Measurements from ENCODE around the gene FAM110C. TPM values are rescaled to one million over a fixed set of nuclear protein-coding genes. Genes with fewer than 3 reads are reported as not detected.
"Not testable (repeated sequence)": the region's sequence is repeated elsewhere in the genome, so short reads cannot be mapped to it uniquely, and the experiment has no call there.

The FAM110C gene
- total and polyA plus RNA-seq, 4 experiments from 2014 or later: 0.19 to 2.5 (median 1.2) TPM

GRCh38 chr2:80378-80777, 34.1 kb upstream of the FAM110C start:
- intact Hi-C loops (cut with micrococcal nuclease): no loop called here
- Mint-ChIP-seq H3K27me3 (peaks cover 16 to 26% of the 10 kb centered on the region in 2 donors), H3K27ac (no peak overlapping the region), H3K4me3 (no peak overlapping the region), H3K4me1 (no peaks in the 10 kb centered on the region), H3K9me3 (peaks cover 0 to 12% (median 0%) of the 10 kb centered on the region in 8 donors), H3K36me3 (no peaks in the 10 kb centered on the region)
- ChIA-PET POLR2A (ENCODE audit: partially characterized antibody) (no interaction called here), CTCF (ENCODE audit: partially characterized antibody) (no interaction called here)
- Histone ChIP-seq H3K9me3 (ENCODE audit: control insufficient read depth in 1 of 2, low read length in 2 of 2) (no peaks in the 10 kb centered on the region), H3K4me1 (ENCODE audit: insufficient read depth, low read length) (no peaks in the 10 kb centered on the region), H3K27me3 (ENCODE audit: insufficient read depth, low read length) (no peaks in the 10 kb centered on the region), H3K27ac (ENCODE audit: low read depth, low read length) (no peak overlapping the region), H3K36me3 (ENCODE audit: insufficient read depth, low read length) (no peaks in the 10 kb centered on the region), H3K4me3 (ENCODE audit: low read length in 2 of 2) (no peak overlapping the region)
- DNase-seq: no peak

GRCh38 chr2:71309-72035, 25.2 kb upstream of the FAM110C start:
- Histone ChIP-seq H3K9me3 (ENCODE audit: control insufficient read depth in 1 of 2, low read length in 2 of 2) (no peaks in the 10 kb centered on the region), H3K4me1 (ENCODE audit: insufficient read depth, low read length) (no peaks in the 10 kb centered on the region), H3K27me3 (ENCODE audit: insufficient read depth, low read length) (no peaks in the 10 kb centered on the region), H3K4me3 (ENCODE audit: low read length in 2 of 2) (no peak overlapping the region), H3K27ac (ENCODE audit: low read depth, low read length) (no peak overlapping the region), H3K36me3 (ENCODE audit: insufficient read depth, low read length) (no peaks in the 10 kb centered on the region)
- Mint-ChIP-seq H3K4me3 (no peak overlapping the region), H3K27ac (no peak overlapping the region), H3K9me3 (peaks cover 0 to 5% (median 3%) of the 10 kb centered on the region in 8 donors), H3K4me1 (no peaks in the 10 kb centered on the region), H3K36me3 (peaks cover 0 to 3% of the 10 kb centered on the region in 2 donors), H3K27me3 (peaks cover 4 to 24% of the 10 kb centered on the region in 2 donors)
- DNase-seq: no peak
- ChIA-PET CTCF (ENCODE audit: partially characterized antibody) (interaction anchor here (1.1 kb wide), 1 partner anchor 10 kb away, joined by 3 read pairs; no protein-coding TSS in a partner anchor), POLR2A (ENCODE audit: partially characterized antibody) (no interaction called here)
- intact Hi-C loops (cut with micrococcal nuclease): no loop called here

GRCh38 chr2:69366-70344, 23.4 kb upstream of the FAM110C start:
- Histone ChIP-seq H3K4me1 (ENCODE audit: insufficient read depth, low read length) (no peaks in the 10 kb centered on the region), H3K27ac (ENCODE audit: low read depth, low read length) (no peak overlapping the region), H3K36me3 (ENCODE audit: insufficient read depth, low read length) (no peaks in the 10 kb centered on the region), H3K9me3 (ENCODE audit: control insufficient read depth in 1 of 2, low read length in 2 of 2) (no peaks in the 10 kb centered on the region), H3K4me3 (ENCODE audit: low read length in 2 of 2) (no peak overlapping the region), H3K27me3 (ENCODE audit: insufficient read depth, low read length) (no peaks in the 10 kb centered on the region)
- Mint-ChIP-seq H3K9me3 (peaks cover 0 to 5% (median 1%) of the 10 kb centered on the region in 8 donors), H3K27ac (no peak overlapping the region), H3K4me3 (no peak overlapping the region), H3K27me3 (peaks cover 6 to 20% of the 10 kb centered on the region in 2 donors), H3K4me1 (no peaks in the 10 kb centered on the region), H3K36me3 (peaks cover 0 to 3% of the 10 kb centered on the region in 2 donors)
- DNase-seq: no peak
- POLR2A ChIA-PET (ENCODE audit: partially characterized antibody): interaction anchor here (0.6 kb wide), 1 partner anchor 352 kb away, joined by 3 read pairs; no protein-coding TSS in a partner anchor
- intact Hi-C loops (cut with micrococcal nuclease): no loop called here
- CTCF ChIA-PET (ENCODE audit: partially characterized antibody): no interaction called here

- H3K9me3 ChIP-seq (ENCODE audit: control insufficient read depth in 1 of 2, low read length in 2 of 2); H3K27ac ChIP-seq (ENCODE audit: low read depth, low read length); H3K4me3 Mint-ChIP-seq; CTCF ChIA-PET (ENCODE audit: partially characterized antibody); H3K36me3 Mint-ChIP-seq; H3K36me3 ChIP-seq (ENCODE audit: insufficient read depth, low read length); intact Hi-C loops (cut with micrococcal nuclease); H3K4me3 ChIP-seq (ENCODE audit: low read length in 2 of 2); H3K27ac Mint-ChIP-seq; POLR2A ChIA-PET (ENCODE audit: partially characterized antibody); H3K9me3 Mint-ChIP-seq; DNase-seq; H3K27me3 ChIP-seq (ENCODE audit: insufficient read depth, low read length); H3K4me1 ChIP-seq (ENCODE audit: insufficient read depth, low read length); H3K4me1 Mint-ChIP-seq: not testable (repeated sequence)
- peaks cover 6 to 16% of the 10 kb centered on the region in 2 donors for H3K27me3 Mint-ChIP-seq
These were observed 22.3 kb upstream of the FAM110C start for GRCh38 chr2:68637-69036.

- H3K36me3 ChIP-seq (ENCODE audit: insufficient read depth, low read length): no peaks in the 10 kb centered on the region
- peaks cover 0 to under 1% (median 0%) of the 10 kb centered on the region in 8 donors for H3K9me3 Mint-ChIP-seq
- intact Hi-C loops (cut with micrococcal nuclease): no loop called here
- H3K27ac Mint-ChIP-seq: no peak overlapping the region
- H3K4me1 Mint-ChIP-seq: no peaks in the 10 kb centered on the region
- no peak overlapping the region for H3K4me3 Mint-ChIP-seq
- H3K36me3 Mint-ChIP-seq: no peaks in the 10 kb centered on the region
- H3K4me1 ChIP-seq (ENCODE audit: insufficient read depth, low read length): no peaks in the 10 kb centered on the region
- no peak for DNase-seq
- H3K27me3 Mint-ChIP-seq: peaks cover 4 to 8% of the 10 kb centered on the region in 2 donors
- no peak overlapping the region for H3K27ac ChIP-seq (ENCODE audit: low read depth, low read length)
- H3K9me3 ChIP-seq (ENCODE audit: control insufficient read depth in 1 of 2, low read length in 2 of 2): no peaks in the 10 kb centered on the region
- ChIA-PET POLR2A (ENCODE audit: partially characterized antibody) (no interaction called here), CTCF (ENCODE audit: partially characterized antibody) (no interaction called here)
- H3K27me3 ChIP-seq (ENCODE audit: insufficient read depth, low read length): no peaks in the 10 kb centered on the region
- H3K4me3 ChIP-seq (ENCODE audit: low read length in 2 of 2): no peak overlapping the region
These were observed 20.5 kb upstream of the FAM110C start for GRCh38 chr2:66853-67252.

- Mint-ChIP-seq H3K9me3 (peaks cover 0 to 8% (median 5%) of the 10 kb centered on the region in 8 donors), H3K27me3 (peaks cover 8 to 10% of the 10 kb centered on the region in 2 donors), H3K36me3 (peaks cover 0 to 4% of the 10 kb centered on the region in 2 donors), H3K4me3 (no peak overlapping the region), H3K4me1 (no peaks in the 10 kb centered on the region), H3K27ac (no peak overlapping the region)
- no peaks in the 10 kb centered on the region for H3K4me1 ChIP-seq (ENCODE audit: insufficient read depth, low read length)
- CTCF ChIA-PET (ENCODE audit: partially characterized antibody): no interaction called here
- no peaks in the 10 kb centered on the region for H3K9me3 ChIP-seq (ENCODE audit: control insufficient read depth in 1 of 2, low read length in 2 of 2)
- H3K27me3 ChIP-seq (ENCODE audit: insufficient read depth, low read length): no peaks in the 10 kb centered on the region
- H3K27ac ChIP-seq (ENCODE audit: low read depth, low read length): no peak overlapping the region
- POLR2A ChIA-PET (ENCODE audit: partially characterized antibody): no interaction called here
- intact Hi-C loops (cut with micrococcal nuclease): no loop called here
- no peak for DNase-seq
- no peaks in the 10 kb centered on the region for H3K36me3 ChIP-seq (ENCODE audit: insufficient read depth, low read length)
- no peak overlapping the region for H3K4me3 ChIP-seq (ENCODE audit: low read length in 2 of 2)
These were observed 18.8 kb upstream of the FAM110C start for GRCh38 chr2:65121-65520.

Measured in CD4-positive, alpha-beta memory T cell (primary cell).